ENCODE measurements around the gene IPO7. TPM values are rescaled to one million over a fixed set of nuclear protein-coding genes. Genes with fewer than 3 reads are reported as not detected.

Gene IPO7
- total RNA-seq, 1 donor from 2014 or later, result 113 TPM

DNA sequence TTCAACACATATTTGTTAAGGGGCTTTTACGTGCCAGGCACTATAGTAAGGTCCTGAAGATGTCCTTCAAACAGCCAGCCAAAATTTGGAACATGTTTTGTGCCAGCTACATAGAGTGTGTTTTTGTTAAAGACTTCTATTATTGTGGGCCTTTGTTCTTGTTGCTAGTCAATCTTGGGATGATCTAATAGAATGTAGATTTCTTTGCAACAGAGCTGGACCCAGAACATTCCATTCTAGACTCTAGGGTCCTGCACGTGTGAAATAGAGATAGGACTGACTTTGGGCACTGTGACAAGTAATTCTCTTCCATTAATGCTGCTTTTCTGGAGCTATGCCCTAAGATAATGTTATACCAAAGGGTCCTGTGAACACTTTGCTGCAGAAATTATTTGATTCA is 16.9 kb upstream of the IPO7 start:
- no peak overlapping the region for H3K4me3 Mint-ChIP-seq (ENCODE audit: unreplicated experiment)
- H3K27ac Mint-ChIP-seq (ENCODE audit: unreplicated experiment), result no peak overlapping the region
- no peaks in the 10 kb centered on the region for H3K9me3 Mint-ChIP-seq (ENCODE audit: low read depth)
- H3K4me1 Mint-ChIP-seq (ENCODE audit: low read depth), result peaks cover 25% of the 10 kb centered on the region
- TF ChIP-seq CTCF (IDR thresholded peaks at IDR 0.05), result no peak
- no peak for DNase-seq (ENCODE audit: low spot score)
- H3K27me3 Mint-ChIP-seq (ENCODE audit: low read depth), result no peaks in the 10 kb centered on the region
- H3K36me3 Mint-ChIP-seq (ENCODE audit: low read depth), result no peaks in the 10 kb centered on the region

DNA sequence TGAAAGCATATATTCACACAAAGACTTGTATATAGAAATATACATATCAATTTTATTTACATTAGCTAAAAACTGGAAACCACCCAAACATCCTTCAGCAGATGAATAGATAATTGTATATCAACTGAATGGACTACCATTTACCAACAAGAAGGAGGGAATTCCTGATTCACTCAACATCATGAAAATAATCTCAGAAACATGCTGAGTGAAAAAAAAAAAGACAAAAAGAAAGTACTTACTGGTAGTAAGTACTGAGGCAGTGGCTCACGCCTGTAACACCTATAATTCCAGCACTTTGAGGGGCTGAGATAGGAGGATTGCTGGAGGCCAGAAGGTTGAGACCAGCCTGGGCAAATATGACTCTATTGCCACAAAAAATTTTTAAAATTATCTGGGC is 7.4 kb upstream of the IPO7 start:
- DNase-seq (ENCODE audit: low spot score), result no peak
- no peaks in the 10 kb centered on the region for H3K36me3 Mint-ChIP-seq (ENCODE audit: low read depth)
- no peak overlapping the region for H3K27ac Mint-ChIP-seq (ENCODE audit: unreplicated experiment)
- no peaks in the 10 kb centered on the region for H3K9me3 Mint-ChIP-seq (ENCODE audit: low read depth)
- no peak for TF ChIP-seq CTCF (IDR thresholded peaks at IDR 0.05)
- no peak overlapping the region for H3K4me3 Mint-ChIP-seq (ENCODE audit: unreplicated experiment)
- peaks cover 18% of the 10 kb centered on the region for H3K4me1 Mint-ChIP-seq (ENCODE audit: low read depth)
- no peaks in the 10 kb centered on the region for H3K27me3 Mint-ChIP-seq (ENCODE audit: low read depth)

GRCh38 chr11:9379041-9379440 is 5.4 kb upstream of the IPO7 start:
- no peak for DNase-seq (ENCODE audit: low spot score)
- Mint-ChIP-seq H3K4me1 (ENCODE audit: low read depth) (peaks cover 19% of the 10 kb centered on the region), H3K27ac (ENCODE audit: unreplicated experiment) (no peak overlapping the region), H3K27me3 (ENCODE audit: low read depth) (no peaks in the 10 kb centered on the region), H3K9me3 (ENCODE audit: low read depth) (no peaks in the 10 kb centered on the region), H3K36me3 (ENCODE audit: low read depth) (no peaks in the 10 kb centered on the region), H3K4me3 (ENCODE audit: unreplicated experiment) (no peak overlapping the region)
- TF ChIP-seq CTCF (IDR thresholded peaks at IDR 0.05), result no peak

DNA sequence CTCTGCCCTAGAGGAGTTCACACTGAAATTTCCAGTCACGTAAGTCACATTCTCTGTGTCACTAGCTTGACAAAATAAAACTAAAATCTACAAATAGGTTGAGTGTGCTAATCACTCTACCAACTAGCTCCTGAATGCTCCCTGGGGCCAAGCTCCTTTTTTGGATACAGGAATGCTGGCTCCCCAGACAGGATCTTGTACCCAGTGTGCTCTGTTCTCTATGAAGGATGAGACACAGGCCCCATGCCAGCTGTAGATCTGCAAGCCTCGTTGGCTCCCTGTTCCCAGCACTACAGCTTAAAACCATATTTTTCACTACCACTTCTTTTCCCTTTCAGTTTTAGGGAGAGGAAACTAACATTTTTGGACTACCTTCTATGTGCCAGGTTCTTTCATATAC is 3.7 kb upstream of the IPO7 start:
- peaks cover 27% of the 10 kb centered on the region for H3K4me1 Mint-ChIP-seq (ENCODE audit: low read depth)
- no peak for DNase-seq (ENCODE audit: low spot score)
- no peaks in the 10 kb centered on the region for H3K36me3 Mint-ChIP-seq (ENCODE audit: low read depth)
- no peak overlapping the region for H3K4me3 Mint-ChIP-seq (ENCODE audit: unreplicated experiment)
- H3K27ac Mint-ChIP-seq (ENCODE audit: unreplicated experiment), result peak overlapping the region; percentile 36
- TF ChIP-seq CTCF (IDR thresholded peaks at IDR 0.05), result no peak
- H3K27me3 Mint-ChIP-seq (ENCODE audit: low read depth), result no peaks in the 10 kb centered on the region
- no peaks in the 10 kb centered on the region for H3K9me3 Mint-ChIP-seq (ENCODE audit: low read depth)

DNA sequence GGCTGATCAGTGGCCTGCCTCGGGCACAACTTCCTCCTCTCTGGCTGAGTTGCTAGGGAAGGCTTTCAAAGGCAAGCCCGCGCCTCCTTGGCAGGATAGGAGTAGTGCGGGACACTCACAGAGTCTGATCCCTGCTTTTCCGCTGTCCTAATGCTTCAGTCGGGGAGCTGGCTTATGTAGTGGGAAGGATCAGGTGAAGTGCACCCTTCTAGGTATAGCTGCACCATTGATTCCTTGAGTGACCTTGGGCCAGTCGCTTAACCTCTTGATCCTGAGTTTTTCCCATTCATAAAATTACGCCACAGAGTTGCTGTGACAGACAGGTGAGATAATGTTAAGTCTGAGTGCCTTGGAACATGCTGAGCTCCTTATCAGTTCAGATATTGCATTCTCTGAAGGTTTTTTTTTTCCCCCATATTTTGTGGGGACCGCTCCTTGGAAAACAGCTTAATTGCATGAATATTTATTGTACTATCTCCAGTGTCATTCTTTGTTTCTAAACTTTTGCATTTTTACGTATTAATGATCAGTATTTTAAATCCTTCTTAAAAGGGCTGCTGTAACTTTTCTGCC is 961 bp downstream of the IPO7 start:
- H3K27ac Mint-ChIP-seq (ENCODE audit: unreplicated experiment), result peak overlapping the region; percentile 95
- peaks cover 44% of the 10 kb centered on the region for H3K4me1 Mint-ChIP-seq (ENCODE audit: low read depth)
- no peaks in the 10 kb centered on the region for H3K36me3 Mint-ChIP-seq (ENCODE audit: low read depth)
- DNase-seq (ENCODE audit: low spot score), result no peak
- peak; percentile 5 for TF ChIP-seq CTCF (IDR thresholded peaks at IDR 0.05)
- H3K27me3 Mint-ChIP-seq (ENCODE audit: low read depth), result no peaks in the 10 kb centered on the region
- no peaks in the 10 kb centered on the region for H3K9me3 Mint-ChIP-seq (ENCODE audit: low read depth)
- peak overlapping the region; percentile 92 for H3K4me3 Mint-ChIP-seq (ENCODE audit: unreplicated experiment)

All from chondrocyte (in vitro differentiated cells).